Esophagus squamous epithelium (tissue), 5 donors: ENCODE data around the gene CPNE5. TPM values are rescaled to one million over a fixed set of nuclear protein-coding genes. Genes with fewer than 3 reads are reported as not detected.

Experiments
- DNase-seq: peaks from one replicate; lab custom pipeline; 2025; lab: John Stamatoyannopoulos, UW
- H3K27ac ChIP-seq, 4 donors: fragments of 200-600 bp; sonication (generic); one replicate each; pipeline ENCODE4 v1.5.1; 2016 to 2019; ENCODE audit warnings: mild to moderate bottlenecking in 1 of 4
- H3K27me3 ChIP-seq, 4 donors: fragments of 200-600 bp; sonication (generic); 1 replicate in 3 of 4; 2 replicates in 1 of 4; pipeline versions ENCODE4 v1.5.1 to v1.6.0; 2017 to 2021; ENCODE audit warnings: antibody characterized with exemption in 1 of 4
- H3K36me3 ChIP-seq, 3 donors: fragments of 200-600 bp; sonication (generic); one replicate each; pipeline ENCODE4 v1.5.1; 2016 to 2019
- H3K4me1 ChIP-seq, 3 donors: fragments of 200-600 bp; sonication (generic); one replicate each; pipeline ENCODE4 v1.5.1; 2017 to 2019
- H3K4me3 ChIP-seq, 4 donors: fragments of 200-600 bp; sonication (generic); 1 replicate in 3 of 4; 2 replicates in 1 of 4; pipeline ENCODE4 v1.5.1; 2016 to 2019; ENCODE audit warnings: mild to moderate bottlenecking in 2 of 4, moderate library complexity in 1 of 4
- H3K9me3 ChIP-seq, 3 donors: fragments of 200-600 bp; sonication (generic); one replicate each; pipeline ENCODE4 v1.5.1; 2016 to 2019
- POLR2A ChIP-seq, 4 donors: fragments of 450-650 bp; IDR thresholded peaks; one replicate each; pipeline ENCODE4 v1.6.1; 2017; ENCODE audit warnings: antibody characterized with exemption in 4 of 4, mild to moderate bottlenecking in 4 of 4, moderate library complexity in 3 of 4
- WGBS, 2 donors: methylation state at CpG; one replicate each; pipeline ENCODE4 v1.1.5; 2018; 5-methylcytosine and 5-hydroxymethylcytosine counted together
- intact Hi-C: fragments of 100-400 bp; cut with DNase I; formaldehyde crosslinking; loops from one replicate; pipeline ENCODE4 v1.15.0; 2022
- total RNA-seq, 4 donors: library from RNA; depleted of rRNA; stranded (reverse); fragments of >200 nt; gene quantifications; one replicate each; pipeline ENCODE4 v1.1.0, GENCODE V29; 2016
- TF ChIP-seq, protein P1 (sequence below), 6 experiments: fragments of 450-650 bp in 4 of 6; fragments of 200-600 bp in 2 of 6; sonication (generic) in 2 of 6; IDR thresholded peaks; one replicate each; pipeline ENCODE4 v1.5.1; 2016 to 2019; ENCODE audit warnings: antibody characterized with exemption in 6 of 6, mild to moderate bottlenecking in 4 of 6, moderate library complexity in 4 of 6
- donor health status: DM: yes; HTN: yes; CAD: no.

CPNE5 gene
- total RNA-seq, 4 donors from 2014 or later = 1.2 to 2.5 (median 1.5) TPM

DNA sequence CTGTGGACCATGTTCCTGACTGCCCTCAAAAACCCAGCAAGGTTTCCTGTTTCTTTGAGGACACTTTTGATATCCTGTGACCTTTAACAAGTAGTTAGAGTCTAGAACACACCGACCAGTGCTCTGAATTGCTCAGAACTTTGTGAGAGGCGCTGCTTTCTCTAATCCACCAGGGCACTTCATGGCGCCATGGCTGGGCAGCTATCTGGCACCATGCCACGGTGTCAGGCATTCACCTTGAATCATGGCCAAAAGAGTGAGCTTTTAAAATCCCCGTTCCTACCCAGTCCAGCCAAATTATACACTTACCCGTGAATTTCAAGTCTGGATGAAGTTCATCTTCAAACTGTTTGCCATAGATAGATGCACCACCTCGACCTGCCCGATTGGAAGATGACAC lies 17.0 kb upstream of the CPNE5 start:
- Histone ChIP-seq H3K27me3 (no peaks in the 10 kb centered on the region), H3K27ac (no peak overlapping the region), H3K4me3 (no peak overlapping the region), H3K9me3 (no peaks in the 10 kb centered on the region), H3K36me3 (peaks cover 0 to 28% (median 0%) of the 10 kb centered on the region in 3 donors), H3K4me1 (peaks cover 9 to 46% (median 13%) of the 10 kb centered on the region in 3 donors)
- 76 to 79% methylated on average over 8 of the region's 8 CpGs for WGBS, 2 donors
- no peak for DNase-seq
- TF ChIP-seq, protein P1, sequence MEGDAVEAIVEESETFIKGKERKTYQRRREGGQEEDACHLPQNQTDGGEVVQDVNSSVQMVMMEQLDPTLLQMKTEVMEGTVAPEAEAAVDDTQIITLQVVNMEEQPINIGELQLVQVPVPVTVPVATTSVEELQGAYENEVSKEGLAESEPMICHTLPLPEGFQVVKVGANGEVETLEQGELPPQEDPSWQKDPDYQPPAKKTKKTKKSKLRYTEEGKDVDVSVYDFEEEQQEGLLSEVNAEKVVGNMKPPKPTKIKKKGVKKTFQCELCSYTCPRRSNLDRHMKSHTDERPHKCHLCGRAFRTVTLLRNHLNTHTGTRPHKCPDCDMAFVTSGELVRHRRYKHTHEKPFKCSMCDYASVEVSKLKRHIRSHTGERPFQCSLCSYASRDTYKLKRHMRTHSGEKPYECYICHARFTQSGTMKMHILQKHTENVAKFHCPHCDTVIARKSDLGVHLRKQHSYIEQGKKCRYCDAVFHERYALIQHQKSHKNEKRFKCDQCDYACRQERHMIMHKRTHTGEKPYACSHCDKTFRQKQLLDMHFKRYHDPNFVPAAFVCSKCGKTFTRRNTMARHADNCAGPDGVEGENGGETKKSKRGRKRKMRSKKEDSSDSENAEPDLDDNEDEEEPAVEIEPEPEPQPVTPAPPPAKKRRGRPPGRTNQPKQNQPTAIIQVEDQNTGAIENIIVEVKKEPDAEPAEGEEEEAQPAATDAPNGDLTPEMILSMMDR (IDR thresholded peaks at IDR 0.05) = no peak
- no peak for TF ChIP-seq POLR2A (IDR thresholded peaks at IDR 0.05)
- intact Hi-C loops = no loop called here

DNA sequence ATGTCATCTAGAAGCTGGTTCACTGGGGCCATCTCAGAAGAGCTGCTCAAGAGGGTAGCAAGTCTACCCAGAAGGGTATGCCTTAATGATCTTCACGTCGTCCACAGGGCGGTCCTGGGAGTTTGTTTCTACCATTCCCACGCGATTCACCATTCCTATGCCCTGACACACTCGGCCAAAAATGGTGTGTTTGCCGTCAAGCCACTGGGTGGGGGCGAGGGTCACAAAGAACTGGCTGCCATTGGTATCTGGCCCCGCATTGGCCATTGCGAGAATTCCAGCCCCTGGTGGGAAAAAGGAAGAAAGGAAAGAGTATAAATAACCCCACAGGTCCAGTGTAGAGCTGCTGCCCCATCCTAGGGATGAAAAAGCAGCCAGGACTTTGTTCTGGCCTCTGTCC lies 16.5 kb upstream of the CPNE5 start:
- Histone ChIP-seq H3K27me3 (no peaks in the 10 kb centered on the region), H3K4me1 (peaks cover 9 to 50% (median 13%) of the 10 kb centered on the region in 3 donors), H3K36me3 (peaks cover 0 to 28% (median 0%) of the 10 kb centered on the region in 3 donors), H3K4me3 (no peak overlapping the region), H3K9me3 (no peaks in the 10 kb centered on the region), H3K27ac (no peak overlapping the region)
- no peak for DNase-seq
- 91 to 99% methylated on average over 10 of the region's 10 CpGs for WGBS, 2 donors
- intact Hi-C loops = no loop called here
- TF ChIP-seq POLR2A (IDR thresholded peaks at IDR 0.05) = no peak
- TF ChIP-seq, protein P1 (IDR thresholded peaks at IDR 0.05) = no peak

DNA sequence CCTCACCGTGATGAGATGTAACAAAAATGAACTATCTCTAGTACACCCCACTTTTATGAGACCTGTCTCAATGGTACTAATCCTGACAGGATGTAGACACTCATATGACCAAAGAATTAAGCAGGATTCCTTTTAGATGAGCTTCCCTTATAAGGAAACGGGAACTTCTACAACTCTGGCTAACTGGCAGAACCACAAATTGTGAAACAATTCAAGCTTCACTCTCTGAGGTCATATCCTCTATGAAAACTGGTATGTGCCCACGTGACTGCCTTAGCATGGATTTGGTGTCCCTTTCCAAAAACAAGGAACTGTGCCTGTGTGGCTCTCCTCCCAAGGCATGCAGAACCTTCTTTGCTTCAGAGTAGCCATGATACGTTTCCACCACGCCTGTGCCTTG lies 14.1 kb upstream of the CPNE5 start:
- TF ChIP-seq POLR2A (IDR thresholded peaks at IDR 0.05) = no peak
- TF ChIP-seq, protein P1 (IDR thresholded peaks at IDR 0.05) = no peak
- no peaks in the 10 kb centered on the region for H3K27me3 ChIP-seq
- WGBS, 2 donors = 38 to 54% methylated on average over 5 of the region's 5 CpGs
- no peak overlapping the region for H3K4me3 ChIP-seq
- H3K27ac ChIP-seq = peak overlapping the region; percentile 56 to 77 (median 64)
- intact Hi-C loops = no loop called here
- no peak for DNase-seq
- H3K4me1 ChIP-seq = peaks cover 19 to 60% (median 21%) of the 10 kb centered on the region in 3 donors
- no peaks in the 10 kb centered on the region for H3K9me3 ChIP-seq
- peaks cover 0 to 28% (median 0%) of the 10 kb centered on the region in 3 donors for H3K36me3 ChIP-seq

DNA sequence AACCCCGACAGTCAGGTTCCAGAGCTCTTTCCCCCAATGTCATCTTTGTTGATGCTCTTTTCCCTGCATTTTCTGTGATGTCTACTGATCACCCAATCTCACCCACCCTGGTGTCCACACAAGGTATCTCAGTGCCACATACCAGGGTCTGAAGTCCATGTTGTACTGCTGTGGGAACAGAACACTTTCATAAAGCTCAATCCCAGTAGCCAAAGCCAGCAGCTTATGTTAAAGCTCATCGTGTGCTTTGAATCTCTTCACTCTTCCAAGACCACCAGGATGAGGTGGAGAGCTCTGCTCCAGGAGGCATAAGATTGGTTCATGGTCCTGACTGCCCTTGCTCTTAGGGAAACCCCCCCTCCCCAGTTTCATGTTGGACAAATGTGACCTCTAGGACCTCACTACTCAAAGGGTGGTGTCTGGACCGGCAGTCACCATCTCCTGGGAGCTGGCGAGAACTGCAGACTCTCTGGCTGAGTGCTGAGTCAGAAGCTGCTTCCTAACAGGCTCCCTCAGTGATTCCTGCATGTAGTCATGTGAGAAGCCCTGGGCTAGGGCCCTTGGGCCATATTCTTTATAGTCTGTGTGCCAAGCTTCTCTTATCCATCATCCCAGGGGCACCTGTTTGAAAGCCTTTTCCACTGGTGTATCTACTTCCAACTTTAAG lies 13.4 kb upstream of the CPNE5 start:
- TF ChIP-seq POLR2A (IDR thresholded peaks at IDR 0.05) = no peak
- TF ChIP-seq, protein P1 (IDR thresholded peaks at IDR 0.05) = no peak
- Histone ChIP-seq H3K36me3 (peaks cover 0 to 28% (median 0%) of the 10 kb centered on the region in 3 donors), H3K27ac (peak overlapping the region; percentile 50 to 77 (median 64)), H3K9me3 (no peaks in the 10 kb centered on the region), H3K4me3 (no peak overlapping the region), H3K4me1 (peaks cover 19 to 62% (median 21%) of the 10 kb centered on the region in 3 donors), H3K27me3 (no peaks in the 10 kb centered on the region)
- intact Hi-C loops = no loop called here
- DNase-seq = no peak
- 42 to 85% methylated on average over 2 to 4 of the region's 4 CpGs for WGBS, 2 donors

DNA sequence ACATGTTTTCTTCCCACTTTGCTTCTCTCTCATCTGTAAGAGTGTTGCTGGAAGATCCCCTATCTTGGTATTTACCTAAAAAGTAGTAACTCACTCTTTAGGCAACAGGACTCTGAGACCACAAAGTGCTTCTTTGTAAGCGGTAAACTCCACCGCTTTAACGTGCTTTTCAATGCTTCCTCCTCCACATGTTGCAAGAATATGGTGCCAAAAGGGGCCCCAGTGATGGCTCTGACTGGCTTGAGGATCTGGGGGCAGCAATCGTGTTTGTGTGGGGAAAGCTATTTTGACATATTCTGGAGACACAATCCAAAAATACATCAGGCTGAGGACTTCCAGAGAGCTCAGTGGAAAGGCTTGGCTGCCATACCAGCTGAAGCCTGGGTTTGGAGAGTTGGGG lies 12.4 kb upstream of the CPNE5 start:
- no peak for DNase-seq
- Histone ChIP-seq H3K27ac (peak overlapping the region; percentile 1 to 71 (median 36)), H3K9me3 (no peaks in the 10 kb centered on the region), H3K27me3 (no peaks in the 10 kb centered on the region), H3K4me3 (no peak overlapping the region), H3K36me3 (peaks cover 0 to 28% (median 0%) of the 10 kb centered on the region in 3 donors), H3K4me1 (peaks cover 19 to 62% (median 21%) of the 10 kb centered on the region in 3 donors)
- WGBS, 2 donors = 56 to 71% methylated on average over 4 of the region's 4 CpGs
- intact Hi-C loops = no loop called here
- no peak for TF ChIP-seq POLR2A (IDR thresholded peaks at IDR 0.05)
- TF ChIP-seq, protein P1 (IDR thresholded peaks at IDR 0.05) = no peak
